NK-92 (cell line): ENCODE measurements around the gene FAM8A1.

Experiments used
- DNase-seq: peaks from one replicate; lab custom pipeline; 2025; ENCODE audit not compliant: unreplicated experiment; lab: John Stamatoyannopoulos, UW

FAM8A1 gene

GRCh38 chr6:17653198-17653882, 53.2 kb downstream of the FAM8A1 start:
- no peak for DNase-seq

GRCh38 chr6:17656092-17656491, 56.0 kb downstream of the FAM8A1 start:
- DNase-seq: no peak

GRCh38 chr6:17656644-17657043, 56.5 kb downstream of the FAM8A1 start:
- no peak for DNase-seq
